ENCODE measurements around the gene MRPL39. TPM values are rescaled to one million over a fixed set of nuclear protein-coding genes. Genes with fewer than 3 reads are reported as not detected.

Gene MRPL39
- polyA plus RNA-seq, 1 of the 3 experiments (the other 2 are of a cell fraction), result 26.9 TPM

GRCh38 chr21:25571726-25572121, 35.6 kb downstream of the MRPL39 start:
- Histone ChIP-seq H3F3A (replicated peaks; ENCODE audit: insufficient read depth) (peaks cover 26% of the 10 kb centered on the region), H3K4me2 (no peak overlapping the region), H3K9ac (no peak overlapping the region), H2AFZ (ENCODE audit: low read depth) (no peak overlapping the region), H4K20me1 (ENCODE audit: insufficient read depth) (no peaks in the 10 kb centered on the region), H3K27me3 (ENCODE audit: insufficient read depth) (no peaks in the 10 kb centered on the region), H3K9me2 (no peaks in the 10 kb centered on the region), H3K9me3 (no peaks in the 10 kb centered on the region), H3K79me2 (ENCODE audit: insufficient read depth) (no peaks in the 10 kb centered on the region), H3K36me3 (replicated peaks in 1 of 2; ENCODE audit: control insufficient read depth in 1 of 2, insufficient read depth in 2 of 2, low read length in 1 of 2) (peaks cover 3 to 4% of the 10 kb centered on the region in 2 experiments), H3K4me1 (ENCODE audit: control insufficient read depth in 1 of 2, insufficient read depth in 2 of 2, low read depth in 1 of 2, low read length in 1 of 2) (peaks cover 0 to 29% of the 10 kb centered on the region in 2 experiments; a peak in 3 of 4 replicates), H3K4me3 (ENCODE audit: low read depth in 2 of 2, low read length in 1 of 2) (no peak overlapping the region), H3K27ac (ENCODE audit: low read depth in 2 of 2, low read length in 1 of 2) (no peak overlapping the region)
- ChIA-PET POLR2A (no interaction called here), CTCF (no interaction called here)
- 100% methylated on average over 1 of the region's 1 CpG for WGBS (ENCODE audit: low lambda C conversion rate)
- TF ChIP-seq FOXM1 (IDR thresholded peaks at IDR 0.05; ENCODE audit: low read depth) (no peak), ZBTB33 (IDR thresholded peaks at IDR 0.05; ENCODE audit: borderline replicate concordance, low read depth) (no peak), IRF3 (IDR thresholded peaks at IDR 0.05; ENCODE audit: low read depth, low read length) (no peak), RCOR1 (IDR thresholded peaks at IDR 0.05; ENCODE audit: low read length) (no peak), TCF12 (IDR thresholded peaks at IDR 0.05) (no peak), NFIC (IDR thresholded peaks at IDR 0.05; ENCODE audit: borderline replicate concordance) (no peak), JUND (IDR thresholded peaks at IDR 0.05) (no peak), RXRA (IDR thresholded peaks at IDR 0.05; ENCODE audit: borderline replicate concordance, low read depth) (no peak), FOSL2 (IDR thresholded peaks at IDR 0.05; ENCODE audit: borderline replicate concordance, low read depth) (no peak), ELF1 (IDR thresholded peaks at IDR 0.05) (no peak)
- TF ChIP-seq, protein P1, sequence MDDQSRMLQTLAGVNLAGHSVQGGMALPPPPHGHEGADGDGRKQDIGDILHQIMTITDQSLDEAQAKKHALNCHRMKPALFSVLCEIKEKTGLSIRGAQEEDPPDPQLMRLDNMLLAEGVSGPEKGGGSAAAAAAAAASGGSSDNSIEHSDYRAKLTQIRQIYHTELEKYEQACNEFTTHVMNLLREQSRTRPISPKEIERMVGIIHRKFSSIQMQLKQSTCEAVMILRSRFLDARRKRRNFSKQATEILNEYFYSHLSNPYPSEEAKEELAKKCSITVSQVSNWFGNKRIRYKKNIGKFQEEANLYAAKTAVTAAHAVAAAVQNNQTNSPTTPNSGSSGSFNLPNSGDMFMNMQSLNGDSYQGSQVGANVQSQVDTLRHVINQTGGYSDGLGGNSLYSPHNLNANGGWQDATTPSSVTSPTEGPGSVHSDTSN (IDR thresholded peaks at IDR 0.05), result no peak
- TF ChIP-seq, protein P2, sequence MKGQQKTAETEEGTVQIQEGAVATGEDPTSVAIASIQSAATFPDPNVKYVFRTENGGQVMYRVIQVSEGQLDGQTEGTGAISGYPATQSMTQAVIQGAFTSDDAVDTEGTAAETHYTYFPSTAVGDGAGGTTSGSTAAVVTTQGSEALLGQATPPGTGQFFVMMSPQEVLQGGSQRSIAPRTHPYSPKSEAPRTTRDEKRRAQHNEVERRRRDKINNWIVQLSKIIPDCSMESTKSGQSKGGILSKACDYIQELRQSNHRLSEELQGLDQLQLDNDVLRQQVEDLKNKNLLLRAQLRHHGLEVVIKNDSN (IDR thresholded peaks at IDR 0.05; ENCODE audit: borderline replicate concordance, low read depth), result no peak
- no peak for DNase-seq

GRCh38 chr21:25569711-25570110, 37.6 kb downstream of the MRPL39 start:
- Histone ChIP-seq H3K9ac (no peak overlapping the region), H3K27me3 (ENCODE audit: insufficient read depth) (no peaks in the 10 kb centered on the region), H3K27ac (ENCODE audit: low read depth in 2 of 2, low read length in 1 of 2) (peak overlapping the region in 1 of 2 experiments; percentile 22; a peak in 1 of 4 replicates), H2AFZ (ENCODE audit: low read depth) (no peak overlapping the region), H3K9me2 (no peaks in the 10 kb centered on the region), H3K9me3 (no peaks in the 10 kb centered on the region), H3K4me3 (ENCODE audit: low read depth in 2 of 2, low read length in 1 of 2) (no peak overlapping the region), H3K4me2 (no peak overlapping the region), H3K4me1 (ENCODE audit: control insufficient read depth in 1 of 2, insufficient read depth in 2 of 2, low read depth in 1 of 2, low read length in 1 of 2) (peaks cover 0 to 19% of the 10 kb centered on the region in 2 experiments; a peak in 3 of 4 replicates), H3K36me3 (replicated peaks in 1 of 2; ENCODE audit: control insufficient read depth in 1 of 2, insufficient read depth in 2 of 2, low read length in 1 of 2) (peaks cover 2 to 6% of the 10 kb centered on the region in 2 experiments), H3K79me2 (ENCODE audit: insufficient read depth) (no peaks in the 10 kb centered on the region), H3F3A (replicated peaks; ENCODE audit: insufficient read depth) (peaks cover 26% of the 10 kb centered on the region), H4K20me1 (ENCODE audit: insufficient read depth) (no peaks in the 10 kb centered on the region)
- no peak for DNase-seq
- CTCF ChIA-PET, result no interaction called here
- POLR2A ChIA-PET, result no interaction called here
- 99% methylated on average over 4 of the region's 4 CpGs for WGBS (ENCODE audit: low lambda C conversion rate)
- TF ChIP-seq CTCF (IDR thresholded peaks at IDR 0.05) (no peak), SMC3 (IDR thresholded peaks at IDR 0.05; ENCODE audit: low read depth, low read length) (no peak), MXI1 (IDR thresholded peaks at IDR 0.05; ENCODE audit: low read depth, low read length) (no peak), GABPA (IDR thresholded peaks at IDR 0.05; ENCODE audit: low read depth) (no peak), ZBTB33 (IDR thresholded peaks at IDR 0.05; ENCODE audit: borderline replicate concordance, low read depth) (no peak), POLR2AphosphoS5 (IDR thresholded peaks at IDR 0.05; ENCODE audit: low read depth, low read length) (no peak), RAD21 (IDR thresholded peaks at IDR 0.05; ENCODE audit: low read length) (no peak), MEF2A (IDR thresholded peaks at IDR 0.05; ENCODE audit: borderline replicate concordance, low read depth) (no peak), TAF1 (IDR thresholded peaks at IDR 0.05; ENCODE audit: borderline replicate concordance, low read depth, low read length) (no peak), MAX (IDR thresholded peaks at IDR 0.05; ENCODE audit: low read depth) (no peak)
